ENCODE measurements around the gene TMED10. TPM values are rescaled to one million over a fixed set of nuclear protein-coding genes. Genes with fewer than 3 reads are reported as not detected.

The TMED10 gene
- polyA plus RNA-seq, 1 of the 3 experiments (the other 2 are of a cell fraction) = 168 TPM

DNA sequence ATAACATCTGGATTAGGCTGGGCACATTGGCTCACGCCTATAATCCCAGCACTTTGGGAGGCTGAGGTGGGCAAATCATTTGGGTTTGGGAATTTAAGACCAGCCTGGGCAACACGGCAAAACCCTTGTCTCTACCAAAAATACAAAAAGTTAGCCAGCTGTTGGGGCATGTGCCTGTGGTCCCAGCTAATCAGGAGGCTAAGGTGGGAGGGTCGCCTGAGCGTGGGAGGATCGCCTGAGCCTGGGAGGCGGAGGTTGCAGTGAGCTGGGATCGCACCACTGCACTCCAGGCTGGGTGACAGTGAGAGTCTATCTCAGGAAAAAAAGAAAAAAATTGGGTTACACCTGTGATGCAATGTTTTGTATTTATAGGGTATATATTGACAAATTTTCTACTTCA lies 54.9 kb downstream of the TMED10 start:
- Histone ChIP-seq H3F3A (replicated peaks; ENCODE audit: insufficient read depth) (peaks cover 23% of the 10 kb centered on the region), H3K27me3 (ENCODE audit: insufficient read depth) (no peaks in the 10 kb centered on the region), H3K9me3 (no peaks in the 10 kb centered on the region), H3K4me3 (ENCODE audit: low read depth in 2 of 2, low read length in 1 of 2) (no peak overlapping the region), H3K27ac (ENCODE audit: low read depth in 2 of 2, low read length in 1 of 2) (no peak overlapping the region), H2AFZ (ENCODE audit: low read depth) (no peak overlapping the region), H3K79me2 (ENCODE audit: insufficient read depth) (peaks cover 19% of the 10 kb centered on the region), H3K9ac (no peak overlapping the region), H4K20me1 (ENCODE audit: insufficient read depth) (no peaks in the 10 kb centered on the region), H3K4me1 (ENCODE audit: control insufficient read depth in 1 of 2, insufficient read depth in 2 of 2, low read depth in 1 of 2, low read length in 1 of 2) (peaks cover 3 to 10% of the 10 kb centered on the region in 2 experiments; a peak in 3 of 4 replicates), H3K36me3 (replicated peaks in 1 of 2; ENCODE audit: control insufficient read depth in 1 of 2, insufficient read depth in 2 of 2, low read length in 1 of 2) (peaks cover 30 to 46% of the 10 kb centered on the region in 2 experiments), H3K9me2 (no peaks in the 10 kb centered on the region), H3K4me2 (no peak overlapping the region)
- TF ChIP-seq, protein P1, sequence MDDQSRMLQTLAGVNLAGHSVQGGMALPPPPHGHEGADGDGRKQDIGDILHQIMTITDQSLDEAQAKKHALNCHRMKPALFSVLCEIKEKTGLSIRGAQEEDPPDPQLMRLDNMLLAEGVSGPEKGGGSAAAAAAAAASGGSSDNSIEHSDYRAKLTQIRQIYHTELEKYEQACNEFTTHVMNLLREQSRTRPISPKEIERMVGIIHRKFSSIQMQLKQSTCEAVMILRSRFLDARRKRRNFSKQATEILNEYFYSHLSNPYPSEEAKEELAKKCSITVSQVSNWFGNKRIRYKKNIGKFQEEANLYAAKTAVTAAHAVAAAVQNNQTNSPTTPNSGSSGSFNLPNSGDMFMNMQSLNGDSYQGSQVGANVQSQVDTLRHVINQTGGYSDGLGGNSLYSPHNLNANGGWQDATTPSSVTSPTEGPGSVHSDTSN (IDR thresholded peaks at IDR 0.05) = no peak
- TF ChIP-seq CHD2 (IDR thresholded peaks at IDR 0.05; ENCODE audit: low read length, partially characterized antibody) (no peak), TAF1 (IDR thresholded peaks at IDR 0.05; ENCODE audit: borderline replicate concordance, low read depth, low read length) (no peak)
- TF ChIP-seq, protein P2, sequence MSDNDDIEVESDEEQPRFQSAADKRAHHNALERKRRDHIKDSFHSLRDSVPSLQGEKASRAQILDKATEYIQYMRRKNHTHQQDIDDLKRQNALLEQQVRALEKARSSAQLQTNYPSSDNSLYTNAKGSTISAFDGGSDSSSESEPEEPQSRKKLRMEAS (IDR thresholded peaks at IDR 0.05; ENCODE audit: low read depth) = no peak
- ChIA-PET POLR2A (interaction anchor here (0.7 kb wide), 1 partner anchor 173 kb away, joined by 5 read pairs; no protein-coding TSS in a partner anchor), CTCF (interaction anchor here (1.1 to 11.6 kb wide), 3 partner anchors 33 to 179 kb away, joined by 3 to 237 read pairs (median 12); no protein-coding TSS in a partner anchor)
- 95% methylated on average over 7 of the region's 7 CpGs for WGBS (ENCODE audit: low lambda C conversion rate)
- no peak for DNase-seq

DNA sequence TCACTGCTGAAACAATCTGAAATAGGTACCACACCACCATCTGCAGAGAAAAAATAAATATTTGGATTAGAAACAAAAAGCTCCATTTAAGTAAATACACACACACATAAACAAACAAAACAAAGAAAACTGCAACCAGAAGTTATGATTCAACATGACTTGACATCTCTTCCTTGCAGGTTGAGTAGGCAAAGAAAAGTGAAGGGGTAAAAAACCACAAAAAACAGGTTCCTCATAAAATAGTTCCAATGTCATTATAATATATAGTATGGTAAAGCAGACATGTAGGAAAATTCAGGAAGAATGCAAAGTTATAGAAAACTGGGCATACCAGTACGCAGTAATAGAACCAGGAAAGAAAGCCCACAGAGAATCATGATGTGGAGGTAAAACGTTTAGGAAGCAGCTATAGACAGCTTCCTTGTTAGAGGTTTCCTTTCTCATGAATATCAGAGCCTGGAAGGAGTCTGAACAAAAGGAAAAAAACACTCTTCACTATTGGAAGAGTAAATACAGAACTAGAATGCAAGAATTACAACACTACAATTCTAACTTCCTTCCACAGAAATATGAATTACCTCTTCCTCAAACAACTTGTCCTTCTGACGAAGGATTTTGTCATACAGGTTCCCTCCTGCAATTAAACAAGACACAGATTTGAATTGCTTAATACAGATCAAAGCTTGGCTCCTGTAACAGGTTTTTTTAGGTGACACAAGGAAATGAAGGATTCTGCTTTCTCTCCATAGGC lies 55.7 kb downstream of the TMED10 start:
- peaks cover 11% of the 10 kb centered on the region for H3K79me2 ChIP-seq (ENCODE audit: insufficient read depth)
- ChIA-PET POLR2A (no interaction called here), CTCF (interaction anchor here (1.1 to 11.6 kb wide), 4 partner anchors 32 to 180 kb away, joined by 3 to 237 read pairs (median 4); no protein-coding TSS in a partner anchor)
- H3K9ac ChIP-seq = no peak overlapping the region
- no peak overlapping the region for H3K4me2 ChIP-seq
- H3K36me3 ChIP-seq (replicated peaks in 1 of 2; ENCODE audit: control insufficient read depth in 1 of 2, insufficient read depth in 2 of 2, low read length in 1 of 2) = peaks cover 38 to 54% of the 10 kb centered on the region in 2 experiments
- H3K9me3 ChIP-seq = no peaks in the 10 kb centered on the region
- 76% methylated on average over 3 of the region's 3 CpGs for WGBS (ENCODE audit: low lambda C conversion rate)
- H2AFZ ChIP-seq (ENCODE audit: low read depth) = no peak overlapping the region
- no peaks in the 10 kb centered on the region for H4K20me1 ChIP-seq (ENCODE audit: insufficient read depth)
- TF ChIP-seq, protein P3, sequence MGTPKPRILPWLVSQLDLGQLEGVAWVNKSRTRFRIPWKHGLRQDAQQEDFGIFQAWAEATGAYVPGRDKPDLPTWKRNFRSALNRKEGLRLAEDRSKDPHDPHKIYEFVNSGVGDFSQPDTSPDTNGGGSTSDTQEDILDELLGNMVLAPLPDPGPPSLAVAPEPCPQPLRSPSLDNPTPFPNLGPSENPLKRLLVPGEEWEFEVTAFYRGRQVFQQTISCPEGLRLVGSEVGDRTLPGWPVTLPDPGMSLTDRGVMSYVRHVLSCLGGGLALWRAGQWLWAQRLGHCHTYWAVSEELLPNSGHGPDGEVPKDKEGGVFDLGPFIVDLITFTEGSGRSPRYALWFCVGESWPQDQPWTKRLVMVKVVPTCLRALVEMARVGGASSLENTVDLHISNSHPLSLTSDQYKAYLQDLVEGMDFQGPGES (IDR thresholded peaks at IDR 0.05; ENCODE audit: low read depth, low read length) = no peak
- TF ChIP-seq, protein P4, sequence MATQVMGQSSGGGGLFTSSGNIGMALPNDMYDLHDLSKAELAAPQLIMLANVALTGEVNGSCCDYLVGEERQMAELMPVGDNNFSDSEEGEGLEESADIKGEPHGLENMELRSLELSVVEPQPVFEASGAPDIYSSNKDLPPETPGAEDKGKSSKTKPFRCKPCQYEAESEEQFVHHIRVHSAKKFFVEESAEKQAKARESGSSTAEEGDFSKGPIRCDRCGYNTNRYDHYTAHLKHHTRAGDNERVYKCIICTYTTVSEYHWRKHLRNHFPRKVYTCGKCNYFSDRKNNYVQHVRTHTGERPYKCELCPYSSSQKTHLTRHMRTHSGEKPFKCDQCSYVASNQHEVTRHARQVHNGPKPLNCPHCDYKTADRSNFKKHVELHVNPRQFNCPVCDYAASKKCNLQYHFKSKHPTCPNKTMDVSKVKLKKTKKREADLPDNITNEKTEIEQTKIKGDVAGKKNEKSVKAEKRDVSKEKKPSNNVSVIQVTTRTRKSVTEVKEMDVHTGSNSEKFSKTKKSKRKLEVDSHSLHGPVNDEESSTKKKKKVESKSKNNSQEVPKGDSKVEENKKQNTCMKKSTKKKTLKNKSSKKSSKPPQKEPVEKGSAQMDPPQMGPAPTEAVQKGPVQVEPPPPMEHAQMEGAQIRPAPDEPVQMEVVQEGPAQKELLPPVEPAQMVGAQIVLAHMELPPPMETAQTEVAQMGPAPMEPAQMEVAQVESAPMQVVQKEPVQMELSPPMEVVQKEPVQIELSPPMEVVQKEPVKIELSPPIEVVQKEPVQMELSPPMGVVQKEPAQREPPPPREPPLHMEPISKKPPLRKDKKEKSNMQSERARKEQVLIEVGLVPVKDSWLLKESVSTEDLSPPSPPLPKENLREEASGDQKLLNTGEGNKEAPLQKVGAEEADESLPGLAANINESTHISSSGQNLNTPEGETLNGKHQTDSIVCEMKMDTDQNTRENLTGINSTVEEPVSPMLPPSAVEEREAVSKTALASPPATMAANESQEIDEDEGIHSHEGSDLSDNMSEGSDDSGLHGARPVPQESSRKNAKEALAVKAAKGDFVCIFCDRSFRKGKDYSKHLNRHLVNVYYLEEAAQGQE (IDR thresholded peaks at IDR 0.05; ENCODE audit: low read depth, low read length) = no peak
- TF ChIP-seq SMC3 (IDR thresholded peaks at IDR 0.05; ENCODE audit: low read depth, low read length) = no peak
- TF ChIP-seq SIN3A (IDR thresholded peaks at IDR 0.05; ENCODE audit: borderline replicate concordance, low read depth, low read length) = no peak
- no peak for TF ChIP-seq TAF1 (IDR thresholded peaks at IDR 0.05; ENCODE audit: borderline replicate concordance, low read depth, low read length)
- TF ChIP-seq FOSL2 (IDR thresholded peaks at IDR 0.05; ENCODE audit: borderline replicate concordance, low read depth) = no peak
- TF ChIP-seq RAD21 (IDR thresholded peaks at IDR 0.05; ENCODE audit: low read length) = no peak
- TF ChIP-seq TCF12 (IDR thresholded peaks at IDR 0.05) = no peak
- TF ChIP-seq NFIC (IDR thresholded peaks at IDR 0.05; ENCODE audit: borderline replicate concordance) = no peak
- no peak for TF ChIP-seq JUND (IDR thresholded peaks at IDR 0.05)
- TF ChIP-seq, protein P5, sequence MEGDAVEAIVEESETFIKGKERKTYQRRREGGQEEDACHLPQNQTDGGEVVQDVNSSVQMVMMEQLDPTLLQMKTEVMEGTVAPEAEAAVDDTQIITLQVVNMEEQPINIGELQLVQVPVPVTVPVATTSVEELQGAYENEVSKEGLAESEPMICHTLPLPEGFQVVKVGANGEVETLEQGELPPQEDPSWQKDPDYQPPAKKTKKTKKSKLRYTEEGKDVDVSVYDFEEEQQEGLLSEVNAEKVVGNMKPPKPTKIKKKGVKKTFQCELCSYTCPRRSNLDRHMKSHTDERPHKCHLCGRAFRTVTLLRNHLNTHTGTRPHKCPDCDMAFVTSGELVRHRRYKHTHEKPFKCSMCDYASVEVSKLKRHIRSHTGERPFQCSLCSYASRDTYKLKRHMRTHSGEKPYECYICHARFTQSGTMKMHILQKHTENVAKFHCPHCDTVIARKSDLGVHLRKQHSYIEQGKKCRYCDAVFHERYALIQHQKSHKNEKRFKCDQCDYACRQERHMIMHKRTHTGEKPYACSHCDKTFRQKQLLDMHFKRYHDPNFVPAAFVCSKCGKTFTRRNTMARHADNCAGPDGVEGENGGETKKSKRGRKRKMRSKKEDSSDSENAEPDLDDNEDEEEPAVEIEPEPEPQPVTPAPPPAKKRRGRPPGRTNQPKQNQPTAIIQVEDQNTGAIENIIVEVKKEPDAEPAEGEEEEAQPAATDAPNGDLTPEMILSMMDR (IDR thresholded peaks at IDR 0.05) = no peak
- no peak for TF ChIP-seq EZH2phosphoT487 (IDR thresholded peaks at IDR 0.05; ENCODE audit: borderline replicate concordance, low read depth)
- no peak overlapping the region for H3K4me3 ChIP-seq (ENCODE audit: low read depth in 2 of 2, low read length in 1 of 2)
- H3K27ac ChIP-seq (ENCODE audit: low read depth in 2 of 2, low read length in 1 of 2) = no peak overlapping the region
- no peak for DNase-seq
- no peaks in the 10 kb centered on the region for H3K27me3 ChIP-seq (ENCODE audit: insufficient read depth)
- H3K9me2 ChIP-seq = no peaks in the 10 kb centered on the region
- H3F3A ChIP-seq (replicated peaks; ENCODE audit: insufficient read depth) = peaks cover 18% of the 10 kb centered on the region
- H3K4me1 ChIP-seq (ENCODE audit: control insufficient read depth in 1 of 2, insufficient read depth in 2 of 2, low read depth in 1 of 2, low read length in 1 of 2) = peaks cover 3 to 5% of the 10 kb centered on the region in 2 experiments; a peak in 3 of 4 replicates
